Subcutaneous abdominal adipose tissue (tissue), 5 donors: ENCODE measurements around the gene ZNF384.

Experiments used
- H3K27ac ChIP-seq: one replicate; pipeline ENCODE4 v1.7.0; 2013; ENCODE audit warnings: low read depth, mild to moderate bottlenecking, inconsistent platforms, low read length, moderate library complexity
- H3K27me3 ChIP-seq, 5 donors: one replicate each; pipeline ENCODE4 v1.7.0; 2013; ENCODE audit warnings: low read length in 5 of 5, inconsistent platforms in 1 of 5; ENCODE audit not compliant: control insufficient read depth in 5 of 5, insufficient read depth in 4 of 5
- H3K36me3 ChIP-seq, 5 donors: one replicate each; pipeline ENCODE4 v1.7.0; 2013; ENCODE audit warnings: low read length in 5 of 5; ENCODE audit not compliant: control insufficient read depth in 5 of 5, insufficient read depth in 5 of 5
- H3K4me1 ChIP-seq, 5 donors: one replicate each; pipeline ENCODE4 v1.7.0; 2013; ENCODE audit warnings: low read length in 5 of 5, mild to moderate bottlenecking in 3 of 5, moderate library complexity in 1 of 5; ENCODE audit not compliant: control insufficient read depth in 5 of 5, insufficient read depth in 5 of 5
- H3K4me3 ChIP-seq, 5 donors: one replicate each; pipeline ENCODE4 v1.7.0; 2013; ENCODE audit warnings: low read length in 5 of 5, low read depth in 1 of 5
- H3K9ac ChIP-seq, 5 donors: one replicate each; pipeline ENCODE4 v1.7.0; 2013; ENCODE audit warnings: low read length in 5 of 5, mild to moderate bottlenecking in 4 of 5, moderate library complexity in 3 of 5
- H3K9me3 ChIP-seq, 5 donors: one replicate each; pipeline ENCODE4 v1.7.0; 2013; ENCODE audit warnings: low read length in 5 of 5; ENCODE audit not compliant: control insufficient read depth in 5 of 5
- donor health status: healthy.
- donor health status: healthy.
- donor health status: healthy.
- donor health status: healthy.
- donor health status: healthy.

The ZNF384 gene

DNA sequence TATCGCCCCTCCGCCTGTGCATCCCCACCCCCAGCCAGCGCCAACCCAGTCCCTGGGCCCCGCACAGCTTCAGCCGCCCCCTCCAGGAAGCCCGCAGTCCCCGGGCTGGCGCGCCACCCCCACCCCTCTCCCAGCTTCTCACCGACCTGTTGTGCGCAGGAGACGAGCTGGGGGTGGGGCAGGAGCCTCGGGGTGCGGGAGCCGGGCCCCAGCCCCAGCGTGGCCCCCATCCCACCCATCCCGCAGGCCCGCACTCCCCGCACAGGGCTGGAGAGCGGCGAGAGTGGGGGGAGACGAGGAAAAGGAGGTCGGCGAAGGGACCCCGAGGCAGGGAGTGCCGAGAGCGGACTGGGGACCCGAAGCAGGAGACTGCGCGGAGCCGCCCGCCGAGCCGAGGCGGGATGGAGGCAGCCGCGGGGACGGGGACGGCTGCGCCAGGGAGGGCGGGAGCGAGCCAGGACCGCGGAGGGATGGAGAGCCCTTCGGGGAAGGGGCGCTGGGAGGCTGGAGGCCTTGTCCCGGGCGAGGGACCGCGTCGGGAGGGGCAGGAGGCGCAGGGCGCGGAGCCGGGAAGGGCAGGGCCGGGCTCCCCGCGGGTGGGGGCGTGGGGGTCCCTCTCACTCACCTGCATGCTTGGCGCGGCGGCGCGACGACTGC lies 10.9 kb upstream of the ZNF384 start:
- Histone ChIP-seq H3K27me3 (peaks cover 54 to 78% (median 66%) of the 10 kb centered on the region in 5 donors), H3K4me3 (peak overlapping the region in 2 of 5 donors; percentile 12 to 40), H3K4me1 (peaks cover 0 to 15% (median 9%) of the 10 kb centered on the region in 5 donors), H3K9me3 (no peaks in the 10 kb centered on the region), H3K27ac (no peak overlapping the region), H3K36me3 (no peaks in the 10 kb centered on the region), H3K9ac (no peak overlapping the region)

DNA sequence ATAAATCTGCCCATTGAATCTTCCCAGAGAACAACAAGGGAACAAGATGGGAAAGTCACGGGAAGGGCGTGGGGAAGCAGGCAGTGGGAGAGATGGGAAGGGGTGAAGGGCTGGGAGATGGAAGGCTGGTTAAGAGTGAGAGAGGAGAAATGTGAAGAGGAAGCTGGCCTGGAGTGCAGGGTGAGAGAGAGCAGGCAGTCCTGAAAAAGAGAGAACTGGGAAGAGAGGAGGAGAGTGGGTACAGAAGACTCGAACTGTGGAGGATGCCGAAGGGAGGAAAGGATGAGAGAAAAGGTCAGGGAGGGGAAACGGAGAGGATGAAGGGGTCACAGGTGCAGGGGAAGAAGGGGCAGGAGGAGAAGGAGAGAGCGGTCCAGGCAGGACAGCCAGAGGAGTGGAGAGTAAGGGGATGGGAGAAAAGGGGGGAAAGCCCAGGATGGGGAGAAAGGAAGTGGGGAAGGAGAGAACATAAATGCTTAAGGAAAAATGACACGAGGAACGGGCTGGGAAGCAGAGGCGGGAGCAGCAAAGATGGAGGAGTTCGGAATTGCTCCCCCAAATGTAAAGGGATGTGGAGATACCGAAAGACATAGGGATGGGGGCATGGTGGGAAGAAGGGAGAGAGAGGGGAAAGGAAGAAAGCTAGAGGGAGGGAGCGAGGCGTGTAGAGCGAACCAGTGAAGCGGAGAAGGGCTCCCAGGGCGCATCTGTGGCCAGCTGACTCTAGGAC lies 10.2 kb upstream of the ZNF384 start:
- no peak overlapping the region for H3K27ac ChIP-seq
- peaks cover 54 to 75% (median 67%) of the 10 kb centered on the region in 5 donors for H3K27me3 ChIP-seq
- H3K4me1 ChIP-seq, result peaks cover 0 to 15% (median 9%) of the 10 kb centered on the region in 5 donors
- H3K4me3 ChIP-seq, result no peak overlapping the region
- H3K36me3 ChIP-seq, result no peaks in the 10 kb centered on the region
- H3K9ac ChIP-seq, result no peak overlapping the region
- H3K9me3 ChIP-seq, result no peaks in the 10 kb centered on the region

DNA sequence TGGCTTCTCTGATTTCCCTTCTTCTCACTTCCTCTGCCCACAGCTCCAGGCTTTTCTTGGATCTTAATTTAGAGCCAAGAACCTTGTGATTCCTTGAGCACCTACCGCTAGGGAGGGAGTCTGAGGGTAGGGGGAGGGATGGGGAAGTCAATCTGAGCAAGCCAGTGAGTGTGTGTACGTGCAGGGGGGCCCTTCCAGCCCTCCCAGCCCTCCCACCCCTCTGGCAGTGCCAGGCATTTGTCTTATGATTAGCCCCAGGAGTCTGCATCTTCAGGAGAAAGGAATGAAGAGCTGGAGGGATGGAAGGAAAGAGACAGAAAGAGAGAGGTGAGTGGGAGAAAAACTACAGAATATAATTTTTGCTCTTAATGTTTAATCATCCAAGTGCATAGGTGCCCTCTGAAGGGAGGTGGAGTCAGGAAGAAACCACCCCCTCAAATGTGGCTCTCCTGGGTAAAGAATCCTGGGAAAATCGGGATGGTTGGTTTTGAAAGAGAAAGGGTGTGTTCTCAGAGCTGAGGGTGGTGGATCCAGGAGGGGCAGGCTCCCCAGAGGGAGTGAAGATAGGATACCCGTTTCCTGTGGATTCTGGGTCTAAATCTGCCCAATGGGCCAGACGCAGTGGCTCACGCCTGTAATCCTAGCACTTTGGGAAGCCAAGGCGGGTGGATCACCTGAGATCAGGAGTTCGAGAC lies 9.3 kb upstream of the ZNF384 start:
- Histone ChIP-seq H3K36me3 (no peaks in the 10 kb centered on the region), H3K9ac (no peak overlapping the region), H3K4me1 (peaks cover 0 to 15% (median 9%) of the 10 kb centered on the region in 5 donors), H3K4me3 (no peak overlapping the region), H3K27me3 (peaks cover 50 to 71% (median 68%) of the 10 kb centered on the region in 5 donors), H3K27ac (no peak overlapping the region), H3K9me3 (no peaks in the 10 kb centered on the region)

DNA sequence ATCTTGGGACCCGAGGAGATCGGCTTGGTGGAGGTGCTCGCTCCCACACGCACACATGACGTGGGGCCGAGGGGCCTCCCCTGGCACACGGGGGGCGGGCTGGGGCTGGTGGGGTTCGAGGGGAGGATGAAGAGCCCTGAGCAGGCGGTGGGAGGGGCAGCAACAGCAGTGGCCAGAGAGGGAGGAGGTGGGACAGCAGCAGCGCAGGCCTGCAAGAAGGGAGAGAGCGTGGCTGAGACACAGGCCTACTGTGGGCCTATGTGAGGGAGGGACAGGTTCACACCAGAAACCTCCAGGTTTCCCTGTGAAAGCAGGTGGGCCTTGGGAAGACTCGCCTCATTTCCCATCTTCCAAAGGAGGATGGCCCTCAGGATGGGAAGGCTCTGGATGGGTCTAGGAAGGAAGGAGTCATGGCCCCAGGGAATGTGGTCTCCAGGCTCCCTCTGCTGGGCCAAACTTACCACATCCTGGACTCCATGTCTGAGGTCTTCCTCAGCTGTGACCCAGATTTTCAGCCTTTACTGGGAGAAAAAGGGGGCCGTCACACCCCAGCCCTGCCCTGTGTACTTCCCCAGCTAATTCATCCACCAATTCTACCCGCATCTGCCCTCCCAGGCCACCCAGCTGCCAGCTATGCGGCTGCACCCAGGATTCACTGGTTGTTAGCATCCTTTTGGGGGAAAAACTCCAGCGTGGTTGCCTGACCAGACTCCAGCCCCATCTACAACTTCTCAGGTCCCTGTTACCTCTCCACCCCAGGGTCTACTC lies 8.6 kb upstream of the ZNF384 start:
- Histone ChIP-seq H3K9me3 (no peaks in the 10 kb centered on the region), H3K27ac (no peak overlapping the region), H3K4me3 (no peak overlapping the region), H3K9ac (no peak overlapping the region), H3K4me1 (peaks cover 0 to 15% (median 9%) of the 10 kb centered on the region in 5 donors), H3K36me3 (no peaks in the 10 kb centered on the region), H3K27me3 (peaks cover 47 to 70% (median 66%) of the 10 kb centered on the region in 5 donors)

DNA sequence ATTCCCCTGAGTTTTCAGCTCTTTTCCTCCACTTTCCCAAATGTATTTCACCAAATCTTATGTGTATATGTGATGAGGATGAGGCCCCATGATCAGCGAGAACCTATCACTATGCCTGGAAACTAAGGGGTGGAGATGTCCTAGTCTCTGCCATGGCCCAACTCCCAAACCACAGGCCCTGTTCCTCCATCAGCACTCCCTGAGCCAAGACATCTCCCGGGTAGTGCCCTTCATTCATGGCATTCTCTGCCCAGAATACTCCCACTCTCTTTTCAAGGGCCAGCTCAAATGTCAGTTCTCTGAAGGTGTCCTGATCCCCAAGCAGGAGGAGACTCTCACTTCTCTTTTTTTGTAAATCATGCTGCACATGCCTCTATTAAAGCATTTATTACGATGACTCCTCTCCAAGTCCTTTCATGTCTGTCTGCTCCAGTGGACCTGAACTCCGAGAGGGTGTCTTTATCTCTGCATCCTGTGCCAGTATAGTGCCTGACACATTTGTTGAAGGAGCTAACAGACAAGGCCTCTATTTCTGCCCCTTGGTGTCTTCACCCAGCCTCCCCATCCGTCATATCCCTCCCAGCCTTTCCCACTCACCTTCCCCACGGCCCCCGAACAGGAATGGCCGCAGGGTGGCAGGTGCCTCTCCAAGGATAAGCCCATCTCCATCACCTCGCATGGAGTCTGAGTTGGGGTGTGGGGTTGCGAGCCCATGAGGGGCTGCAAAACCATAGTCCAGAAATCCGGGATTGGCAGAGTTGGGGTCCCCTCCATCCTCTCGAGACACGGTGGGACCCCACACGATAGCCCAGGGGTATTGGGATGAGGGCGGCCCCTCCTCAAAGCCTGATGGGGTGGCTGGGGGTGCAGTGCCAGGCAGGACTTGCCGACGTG lies 7.8 kb upstream of the ZNF384 start:
- H3K27me3 ChIP-seq, result peaks cover 45 to 69% (median 63%) of the 10 kb centered on the region in 5 donors

DNA sequence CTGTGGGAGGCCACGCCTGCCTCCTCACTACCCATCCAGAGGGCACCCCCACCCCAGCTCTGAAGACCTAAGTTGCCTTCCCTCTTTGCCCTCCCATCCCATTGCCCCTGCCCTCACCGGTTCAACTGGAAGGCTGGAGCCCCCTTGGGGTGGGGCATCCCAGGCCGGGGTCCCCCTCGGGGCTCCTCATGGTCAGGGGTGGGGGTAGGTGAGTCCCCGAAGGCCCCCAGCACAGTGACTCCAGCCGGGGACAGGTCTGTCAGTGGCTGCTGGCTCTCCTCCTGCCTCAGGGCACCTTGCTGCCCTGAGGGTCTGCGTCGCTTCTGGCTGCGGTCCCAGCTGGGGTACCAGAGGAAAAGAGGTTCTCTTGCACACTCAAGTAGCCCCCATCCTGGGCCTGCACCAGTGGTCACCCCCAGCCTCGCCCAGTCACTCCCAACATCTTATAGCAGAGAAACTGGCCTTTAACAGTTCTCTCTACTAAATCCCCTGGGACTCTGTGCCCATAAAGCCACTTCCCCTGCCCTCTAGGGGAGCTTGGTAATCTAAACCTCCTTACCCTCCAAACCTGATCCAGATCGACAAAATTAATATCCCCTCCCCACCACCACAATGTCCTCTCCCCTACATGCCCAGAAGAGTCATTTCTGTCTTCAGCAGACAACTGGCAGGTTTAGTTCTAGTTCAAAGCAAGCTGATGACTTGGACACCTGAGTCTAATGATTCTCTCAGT lies 6.3 kb upstream of the ZNF384 start:
- Histone ChIP-seq H3K36me3 (no peaks in the 10 kb centered on the region), H3K4me3 (no peak overlapping the region), H3K9ac (no peak overlapping the region), H3K27ac (no peak overlapping the region), H3K9me3 (no peaks in the 10 kb centered on the region), H3K4me1 (peaks cover 0 to 10% (median 5%) of the 10 kb centered on the region in 5 donors), H3K27me3 (peaks cover 33 to 57% (median 51%) of the 10 kb centered on the region in 5 donors)

More for the DNA sequence above, 7.8 kb upstream of the ZNF384 start:
- Histone ChIP-seq H3K4me1 (peaks cover 0 to 15% (median 9%) of the 10 kb centered on the region in 5 donors), H3K4me3 (no peak overlapping the region), H3K36me3 (no peaks in the 10 kb centered on the region), H3K9ac (no peak overlapping the region), H3K27ac (no peak overlapping the region), H3K9me3 (no peaks in the 10 kb centered on the region)

DNA sequence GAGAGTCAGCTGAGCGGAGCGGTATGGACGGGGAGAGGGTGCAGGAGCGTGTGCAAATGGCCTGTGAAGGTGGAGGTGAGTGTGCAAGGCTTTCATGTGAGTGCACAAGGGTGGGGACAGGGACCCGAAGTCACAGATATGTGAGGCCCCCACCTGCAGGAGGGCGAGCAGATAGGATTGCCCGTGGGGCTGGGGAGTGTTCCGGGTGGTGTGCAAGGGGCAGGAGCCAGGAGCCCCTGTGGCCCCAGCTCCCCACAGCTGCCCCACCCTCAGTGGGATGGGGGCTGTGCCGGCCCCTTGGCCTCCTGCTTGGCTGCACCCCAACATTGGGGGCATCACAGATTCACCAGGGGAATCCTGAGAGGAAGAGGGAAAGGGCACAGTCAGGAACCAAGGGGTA lies 5.5 kb upstream of the ZNF384 start:
- no peak overlapping the region for H3K4me3 ChIP-seq
- no peak overlapping the region for H3K9ac ChIP-seq
- no peaks in the 10 kb centered on the region for H3K36me3 ChIP-seq
- H3K27me3 ChIP-seq, result peaks cover 31 to 50% (median 49%) of the 10 kb centered on the region in 5 donors
- H3K9me3 ChIP-seq, result no peaks in the 10 kb centered on the region
- H3K4me1 ChIP-seq, result peaks cover 0 to 10% (median 8%) of the 10 kb centered on the region in 5 donors
- no peak overlapping the region for H3K27ac ChIP-seq

DNA sequence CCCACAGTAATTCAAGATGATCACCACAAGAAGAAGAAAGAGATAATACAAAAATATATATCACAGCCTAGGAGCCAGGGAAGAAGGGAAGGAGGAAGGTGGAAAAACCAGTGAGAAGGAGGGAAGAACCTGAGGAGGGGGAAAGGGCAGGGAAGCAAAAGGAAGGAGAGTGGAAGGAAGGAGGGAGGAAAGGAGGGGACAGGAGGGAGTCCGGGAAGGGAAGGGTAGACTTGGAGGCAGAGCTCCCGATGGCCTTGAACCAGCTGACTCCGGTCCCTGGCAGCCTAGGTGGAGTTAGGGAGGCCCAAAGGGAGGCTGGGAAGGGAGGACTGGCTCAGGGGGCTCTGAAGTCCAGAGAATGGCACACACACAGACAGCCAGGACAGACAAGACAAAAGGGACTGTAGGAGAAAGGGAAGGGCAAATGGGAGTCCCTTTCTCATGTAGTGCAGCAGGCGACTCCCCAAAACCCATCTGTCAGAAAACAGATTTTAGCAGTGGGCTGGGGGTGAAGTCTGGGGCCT lies 4.7 kb upstream of the ZNF384 start:
- Histone ChIP-seq H3K9me3 (no peaks in the 10 kb centered on the region), H3K36me3 (no peaks in the 10 kb centered on the region), H3K9ac (no peak overlapping the region), H3K4me1 (peaks cover 0 to 11% (median 8%) of the 10 kb centered on the region in 5 donors), H3K27ac (no peak overlapping the region), H3K4me3 (no peak overlapping the region), H3K27me3 (peaks cover 23 to 44% (median 42%) of the 10 kb centered on the region in 5 donors)
